Lung (tissue), 12 donors: Measurements from ENCODE around the gene ZNF628. TPM values are rescaled to one million over a fixed set of nuclear protein-coding genes. Genes with fewer than 3 reads are reported as not detected.

ENCODE experiments used
- ATAC-seq: fragments of 200-7000 bp; cut with Tn5 transposase; one replicate; pipeline ENCODE4 v1.9.1; 2020; ENCODE audit warnings: moderate number of reproducible peaks; ENCODE audit not compliant: insufficient read depth, low FRiP score
- DNase-seq, 3 donors: peaks; one replicate each; pipeline ENCODE4 v3.0.0-alpha.2; 2013 to 2017
- H3K27ac ChIP-seq, 2 donors: one replicate each; pipeline ENCODE4 v1.5.1; 2013; ENCODE audit warnings: mild to moderate bottlenecking in 2 of 2, moderate library complexity in 2 of 2, control low read depth in 1 of 2, inconsistent platforms in 1 of 2, low read depth in 1 of 2, low read length in 1 of 2
- H3K27me3 ChIP-seq, 3 donors: one replicate each; pipeline ENCODE4 v1.5.1; 2013; ENCODE audit warnings: low read length in 2 of 3; ENCODE audit not compliant: control insufficient read depth in 3 of 3, insufficient read depth in 3 of 3
- H3K36me3 ChIP-seq, 4 donors: one replicate each; pipeline ENCODE4 v1.5.1; 2013; ENCODE audit warnings: low read length in 4 of 4, mild to moderate bottlenecking in 1 of 4, moderate library complexity in 1 of 4; ENCODE audit not compliant: control insufficient read depth in 4 of 4, insufficient read depth in 4 of 4
- H3K4me1 ChIP-seq, 5 donors: one replicate each; pipeline ENCODE4 v1.5.1; 2013; ENCODE audit warnings: low read length in 5 of 5, mild to moderate bottlenecking in 2 of 5, moderate library complexity in 1 of 5; ENCODE audit not compliant: control insufficient read depth in 5 of 5, insufficient read depth in 5 of 5
- H3K4me3 ChIP-seq: one replicate; pipeline ENCODE4 v1.5.1; 2013; ENCODE audit warnings: mild to moderate bottlenecking, control low read depth, moderate library complexity
- H3K9ac ChIP-seq, 2 donors: one replicate each; pipeline ENCODE4 v1.5.1; 2013; ENCODE audit warnings: low read length in 2 of 2, control low read depth in 1 of 2; ENCODE audit not compliant: insufficient read depth in 1 of 2
- H3K9me3 ChIP-seq, 4 donors: one replicate each; pipeline ENCODE4 v1.5.1; 2013; ENCODE audit warnings: low read length in 3 of 4, mild to moderate bottlenecking in 1 of 4, moderate library complexity in 1 of 4; ENCODE audit not compliant: control insufficient read depth in 4 of 4, insufficient read depth in 3 of 4
- CTCF ChIP-seq: IDR thresholded peaks from 2 replicates; pipeline ENCODE4 v1.5.1; 2012; ENCODE audit warnings: mild to moderate bottlenecking; ENCODE audit errors: control extremely low read depth, extremely low read depth
- WGBS, 2 donors: extraction: QIAGEN DNeasy Blood & Tissue Kit; methylation state at CpG; one replicate each; pipeline ENCODE4 v1.1.7; 2013; 5-methylcytosine and 5-hydroxymethylcytosine counted together
- polyA plus RNA-seq, 2 donors: library from polyadenylated mRNA; stranded (reverse); fragments of 200-250 nt; gene quantifications; one replicate each; pipeline ENCODE4 v1.2.1, GENCODE V29; 2013
- total RNA-seq, 2 donors: library from RNA; depleted of rRNA in 1 of 2; stranded (reverse); fragments of >200 nt in 1 of 2; gene quantifications; one replicate each; pipeline ENCODE4 v1.2.1, GENCODE V29; 2014 to 2021
- donor health status: control.
- donor health status: control.
- donor health status: Bipolar disorder and iron deficiency.
- donor health status: healthy.
- donor health status: DM: yes; HTN: yes; CAD: no.

ZNF628 gene
- total and polyA plus RNA-seq, 4 donors = 2.0 to 12.3 (median 7.8) TPM

- WGBS, 2 donors = 65 to 85% methylated on average over 53 of the region's 53 CpGs
- H3K36me3 ChIP-seq = peaks cover 0 to 23% (median 1%) of the 10 kb centered on the region in 4 donors
- DNase-seq = no peak
- H3K9ac ChIP-seq = peak overlapping the region in 1 of 2 donors; percentile 28
- ATAC-seq = no peak
- no peaks in the 10 kb centered on the region for H3K9me3 ChIP-seq
- H3K4me3 ChIP-seq = no peak overlapping the region
- no peaks in the 10 kb centered on the region for H3K27me3 ChIP-seq
- TF ChIP-seq CTCF = no peak
- peaks cover 4 to 41% (median 10%) of the 10 kb centered on the region in 5 donors for H3K4me1 ChIP-seq
- H3K27ac ChIP-seq = peak overlapping the region; percentile 65 to 81
Measured at GRCh38 chr19:55486043-55486970, 9.9 kb downstream of the ZNF628 start.

- no peak overlapping the region for H3K4me3 ChIP-seq
- 38 to 63% methylated on average over 26 to 27 of the region's 27 CpGs for WGBS, 2 donors
- peak overlapping the region in 1 of 2 donors; percentile 42 for H3K9ac ChIP-seq
- DNase-seq (peak; percentile 74 to 88 (median 76)), ATAC-seq (peak; percentile 32)
- peak overlapping the region; percentile 65 to 81 for H3K27ac ChIP-seq
- peaks cover 4 to 41% (median 10%) of the 10 kb centered on the region in 5 donors for H3K4me1 ChIP-seq
- H3K9me3 ChIP-seq = no peaks in the 10 kb centered on the region
- peaks cover 0 to 3% (median 0%) of the 10 kb centered on the region in 3 donors for H3K27me3 ChIP-seq
- peaks cover 0 to 15% (median 0%) of the 10 kb centered on the region in 4 donors for H3K36me3 ChIP-seq
- TF ChIP-seq CTCF = no peak
Measured at GRCh38 chr19:55486971-55487923, 10.8 kb downstream of the ZNF628 start.

- peak within 1 kb of the TSS; percentile 25 to 42 for H3K9ac ChIP-seq
- H3K27ac ChIP-seq = peak within 1 kb of the TSS; percentile 43 to 81
- DNase-seq (peak; percentile 59 to 78 (median 62)), ATAC-seq (no peak)
- peaks cover 0 to 7% (median 0%) of the 10 kb centered on the region in 4 donors for H3K36me3 ChIP-seq
- H3K4me1 ChIP-seq = peaks cover 4 to 44% (median 13%) of the 10 kb centered on the region in 5 donors
- WGBS, 2 donors = 13 to 44% methylated on average over 10 to 20 of the region's 21 CpGs
- no peak for TF ChIP-seq CTCF
- H3K4me3 ChIP-seq = no peak within 1 kb of the TSS
- H3K9me3 ChIP-seq = no peaks in the 10 kb centered on the region
- H3K27me3 ChIP-seq = peaks cover 0 to 3% (median 0%) of the 10 kb centered on the region in 3 donors
Measured at GRCh38 chr19:55487924-55488687, 11.7 kb downstream of the ZNF628 start, which contains the start of gene SSC5D. Gene SSC5D, plus strand, starts transcription at chr19:55488436. Its CDS starts 154 bp downstream, at chr19:55488590.
